GM18526 (cell line): ENCODE measurements around the gene CAMTA1.

Experiments
- POLR2A ChIP-seq: IDR thresholded peaks from 3 replicates; pipeline ENCODE4 v1.6.1; 2011; ENCODE audit not compliant: insufficient read length; ENCODE audit errors: extremely low read depth

The CAMTA1 gene

GRCh38 chr1:7315316-7315715, 530.1 kb downstream of the CAMTA1 start:
- no peak for TF ChIP-seq POLR2A

GRCh38 chr1:7315946-7316345, 530.7 kb downstream of the CAMTA1 start:
- no peak for TF ChIP-seq POLR2A

GRCh38 chr1:7317888-7318287, 532.6 kb downstream of the CAMTA1 start:
- TF ChIP-seq POLR2A = no peak

- no peak for TF ChIP-seq POLR2A
Observed at GRCh38 chr1:7319196-7319595, 533.9 kb downstream of the CAMTA1 start.

GRCh38 chr1:7320661-7321060, 535.4 kb downstream of the CAMTA1 start:
- TF ChIP-seq POLR2A = no peak

- no peak for TF ChIP-seq POLR2A
Observed at GRCh38 chr1:7322283-7322785, 537.1 kb downstream of the CAMTA1 start.

- TF ChIP-seq POLR2A = no peak
Observed at GRCh38 chr1:7322912-7323311, 537.7 kb downstream of the CAMTA1 start.

- no peak for TF ChIP-seq POLR2A
Observed at GRCh38 chr1:7325254-7325653, 540.0 kb downstream of the CAMTA1 start.

GRCh38 chr1:7326366-7326765, 541.1 kb downstream of the CAMTA1 start:
- TF ChIP-seq POLR2A = no peak

GRCh38 chr1:7327849-7328248, 542.6 kb downstream of the CAMTA1 start:
- TF ChIP-seq POLR2A = no peak

GRCh38 chr1:7329868-7330615, 544.8 kb downstream of the CAMTA1 start:
- TF ChIP-seq POLR2A = no peak

GRCh38 chr1:7331926-7332535, 546.8 kb downstream of the CAMTA1 start:
- no peak for TF ChIP-seq POLR2A

GRCh38 chr1:7333094-7333493, 547.8 kb downstream of the CAMTA1 start:
- no peak for TF ChIP-seq POLR2A

GRCh38 chr1:7333620-7334019, 548.4 kb downstream of the CAMTA1 start:
- TF ChIP-seq POLR2A = no peak

- TF ChIP-seq POLR2A = no peak
Observed at GRCh38 chr1:7334475-7335035, 549.3 kb downstream of the CAMTA1 start.

GRCh38 chr1:7335224-7335879, 550.1 kb downstream of the CAMTA1 start:
- TF ChIP-seq POLR2A = no peak

GRCh38 chr1:7338439-7338838, 553.2 kb downstream of the CAMTA1 start:
- TF ChIP-seq POLR2A = no peak
